ENCODE results near the gene DBT. TPM values are rescaled to one million over a fixed set of nuclear protein-coding genes. Genes with fewer than 3 reads are reported as not detected.
A peak's percentile ranks its signal among the peaks of the same experiment; 100 is the strongest.

The DBT gene
- total RNA-seq, 1 experiment from 2014 or later, result 16.0 TPM

DNA sequence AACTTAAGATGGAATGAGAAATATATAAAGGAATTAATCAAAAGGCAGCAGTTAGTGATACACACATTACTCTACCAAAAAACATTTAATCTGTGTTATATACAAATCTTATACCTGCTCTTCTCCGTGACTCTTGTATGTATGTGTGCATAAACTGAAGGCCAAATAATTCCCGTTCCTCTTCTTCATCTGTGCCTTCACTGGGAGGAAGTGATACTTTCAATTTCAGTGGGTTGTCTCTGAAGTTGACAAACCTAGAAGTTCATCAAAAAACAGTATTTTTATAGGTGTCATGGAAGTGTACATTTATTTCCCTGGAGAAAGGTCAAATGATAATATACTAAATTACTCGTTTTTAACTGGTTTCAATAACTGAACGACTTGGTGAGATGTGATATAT lies 97.4 kb downstream of the DBT start:
- intact Hi-C loops (cut with micrococcal nuclease; ENCODE audit: unreplicated experiment), result no loop called here
- Histone ChIP-seq H3F3A (ENCODE audit: insufficient read depth, low read depth) (no peaks in the 10 kb centered on the region), H3K4me2 (no peak overlapping the region), H3K79me2 (ENCODE audit: low read depth) (no peaks in the 10 kb centered on the region), H3K4me1 (replicated peaks; ENCODE audit: insufficient read depth) (no peaks in the 10 kb centered on the region), H3K4me3 (no peak overlapping the region), H3K27me3 (ENCODE audit: insufficient read depth, low read depth) (no peaks in the 10 kb centered on the region), H3K9me2 (ENCODE audit: insufficient read depth) (no peaks in the 10 kb centered on the region), H4K20me1 (ENCODE audit: insufficient read depth) (peaks cover 3% of the 10 kb centered on the region; the same call in 1 of the 2 replicates), H3K9me3 (ENCODE audit: insufficient read depth, low read depth) (no peaks in the 10 kb centered on the region), H2AFZ (no peak overlapping the region), H3K27ac (no peak overlapping the region), H3K36me3 (ENCODE audit: low read depth) (peaks cover 7% of the 10 kb centered on the region)
- CTCF ChIA-PET, result no interaction called here
- TF ChIP-seq, protein P1, sequence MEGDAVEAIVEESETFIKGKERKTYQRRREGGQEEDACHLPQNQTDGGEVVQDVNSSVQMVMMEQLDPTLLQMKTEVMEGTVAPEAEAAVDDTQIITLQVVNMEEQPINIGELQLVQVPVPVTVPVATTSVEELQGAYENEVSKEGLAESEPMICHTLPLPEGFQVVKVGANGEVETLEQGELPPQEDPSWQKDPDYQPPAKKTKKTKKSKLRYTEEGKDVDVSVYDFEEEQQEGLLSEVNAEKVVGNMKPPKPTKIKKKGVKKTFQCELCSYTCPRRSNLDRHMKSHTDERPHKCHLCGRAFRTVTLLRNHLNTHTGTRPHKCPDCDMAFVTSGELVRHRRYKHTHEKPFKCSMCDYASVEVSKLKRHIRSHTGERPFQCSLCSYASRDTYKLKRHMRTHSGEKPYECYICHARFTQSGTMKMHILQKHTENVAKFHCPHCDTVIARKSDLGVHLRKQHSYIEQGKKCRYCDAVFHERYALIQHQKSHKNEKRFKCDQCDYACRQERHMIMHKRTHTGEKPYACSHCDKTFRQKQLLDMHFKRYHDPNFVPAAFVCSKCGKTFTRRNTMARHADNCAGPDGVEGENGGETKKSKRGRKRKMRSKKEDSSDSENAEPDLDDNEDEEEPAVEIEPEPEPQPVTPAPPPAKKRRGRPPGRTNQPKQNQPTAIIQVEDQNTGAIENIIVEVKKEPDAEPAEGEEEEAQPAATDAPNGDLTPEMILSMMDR (conservative IDR thresholded peaks at IDR 0.05), result no peak
- TF ChIP-seq EZH2 (IDR thresholded peaks at IDR 0.05; ENCODE audit: low read depth), result no peak
- no peak for DNase-seq
- POLR2A ChIA-PET (ENCODE audit: unreplicated experiment), result interaction anchor here (0.6 kb wide), 1 partner anchor 253 kb away, joined by 5 read pairs; no protein-coding TSS in a partner anchor
- no TSS peak for BruUV-seq (replicated peaks)

DNA sequence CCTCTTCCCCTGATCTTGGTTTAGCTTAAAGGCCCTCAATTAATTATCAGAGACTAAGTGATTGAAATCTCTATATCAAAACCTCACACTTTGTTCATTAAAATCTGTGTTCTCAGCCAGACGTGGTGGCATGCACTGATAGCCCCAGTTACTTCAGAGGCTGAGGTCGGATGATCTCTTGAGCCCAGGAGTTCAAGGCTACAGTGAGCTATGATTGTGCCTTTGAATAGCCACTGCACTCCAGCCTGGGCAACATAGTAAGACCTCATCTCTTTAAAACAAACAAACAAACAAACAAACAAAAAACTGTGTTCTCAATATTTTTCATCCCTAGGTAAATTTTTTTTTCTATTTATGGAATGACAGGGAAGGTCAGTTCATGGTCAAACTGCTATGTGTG lies 98.0 kb downstream of the DBT start:
- Histone ChIP-seq H3K27me3 (ENCODE audit: insufficient read depth, low read depth) (no peaks in the 10 kb centered on the region), H3K36me3 (ENCODE audit: low read depth) (peaks cover 9% of the 10 kb centered on the region), H2AFZ (no peak overlapping the region), H3K4me3 (no peak overlapping the region), H3K9me2 (ENCODE audit: insufficient read depth) (no peaks in the 10 kb centered on the region), H3F3A (ENCODE audit: insufficient read depth, low read depth) (no peaks in the 10 kb centered on the region), H3K9me3 (ENCODE audit: insufficient read depth, low read depth) (no peaks in the 10 kb centered on the region), H3K79me2 (ENCODE audit: low read depth) (no peaks in the 10 kb centered on the region), H3K27ac (no peak overlapping the region), H3K4me1 (replicated peaks; ENCODE audit: insufficient read depth) (no peaks in the 10 kb centered on the region), H4K20me1 (ENCODE audit: insufficient read depth) (peaks cover 3% of the 10 kb centered on the region; the same call in 1 of the 2 replicates), H3K4me2 (no peak overlapping the region)
- no peak for TF ChIP-seq EZH2 (IDR thresholded peaks at IDR 0.05; ENCODE audit: low read depth)
- TF ChIP-seq, protein P1 (conservative IDR thresholded peaks at IDR 0.05), result no peak
- intact Hi-C loops (cut with micrococcal nuclease; ENCODE audit: unreplicated experiment), result no loop called here
- ChIA-PET CTCF (no interaction called here), POLR2A (ENCODE audit: unreplicated experiment) (interaction anchor here (0.6 kb wide), 1 partner anchor 254 kb away, joined by 5 read pairs; no protein-coding TSS in a partner anchor)
- DNase-seq, result no peak
- BruUV-seq (replicated peaks), result no TSS peak

DNA sequence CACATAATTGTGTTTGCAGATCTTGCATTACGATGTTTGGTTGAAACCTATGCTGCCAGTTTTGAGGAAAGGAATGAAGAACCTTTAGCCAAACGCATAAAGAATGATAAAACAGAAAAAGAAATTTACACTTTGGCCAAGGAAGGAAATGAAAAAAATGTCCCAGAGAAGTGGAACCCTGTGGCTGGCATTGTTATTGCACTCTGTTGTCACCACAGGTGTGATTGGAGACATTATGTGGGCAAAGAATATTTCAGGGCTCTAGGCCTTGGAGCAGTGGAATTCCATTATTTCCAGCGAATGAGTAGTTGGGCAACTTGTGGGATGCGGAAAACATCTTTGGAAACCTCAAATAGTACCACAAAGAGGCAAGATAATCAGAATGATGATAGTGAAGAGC lies 101.8 kb downstream of the DBT start:
- H3K27ac ChIP-seq, result no peak overlapping the region
- TF ChIP-seq EZH2 (IDR thresholded peaks at IDR 0.05; ENCODE audit: low read depth), result no peak
- TF ChIP-seq, protein P1 (conservative IDR thresholded peaks at IDR 0.05), result 0 out of 2 replicates have a peak, but pooled peaks have one; percentile 16
- peaks cover 37% of the 10 kb centered on the region for H3K36me3 ChIP-seq (ENCODE audit: low read depth)
- H3K79me2 ChIP-seq (ENCODE audit: low read depth), result no peaks in the 10 kb centered on the region
- H2AFZ ChIP-seq, result no peak overlapping the region
- no TSS peak for BruUV-seq (replicated peaks)
- no peak for DNase-seq
- POLR2A ChIA-PET (ENCODE audit: unreplicated experiment), result no interaction called here
- no peaks in the 10 kb centered on the region for H3K9me2 ChIP-seq (ENCODE audit: insufficient read depth)
- no peaks in the 10 kb centered on the region for H3K27me3 ChIP-seq (ENCODE audit: insufficient read depth, low read depth)
- no peaks in the 10 kb centered on the region; the same call in 1 of the 2 replicates for H3F3A ChIP-seq (ENCODE audit: insufficient read depth, low read depth)
- H3K4me2 ChIP-seq, result no peak overlapping the region
- H3K4me3 ChIP-seq, result no peak overlapping the region
- H4K20me1 ChIP-seq (ENCODE audit: insufficient read depth), result peaks cover 3% of the 10 kb centered on the region; the same call in 1 of the 2 replicates
- H3K4me1 ChIP-seq (replicated peaks; ENCODE audit: insufficient read depth), result no peaks in the 10 kb centered on the region
- no peaks in the 10 kb centered on the region for H3K9me3 ChIP-seq (ENCODE audit: insufficient read depth, low read depth)
- CTCF ChIA-PET, result no interaction called here
- intact Hi-C loops (cut with micrococcal nuclease; ENCODE audit: unreplicated experiment), result no loop called here

Measured in PC-9 (cell line).